Kidney (tissue), 14 donors: ENCODE data around the gene WDR74. TPM values are rescaled to one million over a fixed set of nuclear protein-coding genes. Genes with fewer than 3 reads are reported as not detected.
A peak's percentile ranks its signal among the peaks of the same experiment; 100 is the strongest.

ENCODE experiments used
- DNase-seq, 5 donors: peaks; one replicate each; pipeline ENCODE4 v3.0.0-alpha.2; 2013 to 2020
- FAIRE-seq: peaks from 2 replicates; lab custom pipeline; 2012; peaks lifted over from hg19 to GRCh38; lab: Jason Lieb, UNC
- H3K27ac ChIP-seq, 2 donors: one replicate each; pipeline ENCODE4 v1.7.0; 2013; ENCODE audit warnings: low read depth in 2 of 2, low read length in 2 of 2, inconsistent platforms in 1 of 2
- H3K27me3 ChIP-seq: one replicate; pipeline ENCODE4 v1.7.1; 2013; ENCODE audit warnings: low read length, inconsistent platforms; ENCODE audit not compliant: control insufficient read depth, insufficient read depth
- H3K36me3 ChIP-seq, 3 donors: one replicate each; pipeline versions ENCODE4 v1.7.0 to v1.7.1; 2013; ENCODE audit warnings: low read length in 3 of 3, control low read depth in 1 of 3, inconsistent platforms in 1 of 3; ENCODE audit not compliant: insufficient read depth in 3 of 3, control insufficient read depth in 2 of 3
- H3K4me1 ChIP-seq, 3 donors: one replicate each; pipeline versions ENCODE4 v1.7.0 to v1.7.1; 2013; ENCODE audit warnings: low read length in 3 of 3, inconsistent platforms in 1 of 3, low read depth in 1 of 3; ENCODE audit not compliant: control insufficient read depth in 2 of 3, insufficient read depth in 2 of 3
- H3K4me3 ChIP-seq, 3 donors: one replicate each; pipeline versions ENCODE4 v1.7.0 to v1.8.1; 2013; ENCODE audit warnings: low read length in 3 of 3, control low read depth in 1 of 3, inconsistent platforms in 1 of 3
- H3K9ac ChIP-seq, 3 donors: one replicate each; pipeline versions ENCODE4 v1.7.0 to v1.7.1; 2013; ENCODE audit warnings: low read length in 3 of 3, control low read depth in 1 of 3, inconsistent platforms in 1 of 3
- H3K9me3 ChIP-seq, 3 donors: one replicate each; pipeline versions ENCODE4 v1.7.0 to v1.7.1; 2013; ENCODE audit warnings: low read length in 3 of 3, control low read depth in 1 of 3, inconsistent platforms in 1 of 3; ENCODE audit not compliant: control insufficient read depth in 2 of 3, insufficient read depth in 1 of 3
- intact Hi-C: fragments of 100-400 bp; cut with DNase I; formaldehyde crosslinking; loops from one replicate; pipeline ENCODE4 v1.11.1; 2022
- polyA plus RNA-seq: library from polyadenylated mRNA; stranded (reverse); fragments of 350-450 nt; fragmentation: Illumina TruSeq; extraction: RNeasy Lipid Tissue Mini Kit (QIAGEN cat#74804); gene quantifications from one replicate; pipeline ENCODE4 v1.2.3, GENCODE V29; 2014; ENCODE audit warnings: low read depth, low replicate concordance; ENCODE audit not compliant: insufficient read depth
- total RNA-seq: library from RNA; stranded (reverse); fragmentation: NEBNext Ultra II Directional; extraction: Animal tissue kit (Norgen Biotek cat#: 25700); gene quantifications from one replicate; pipeline ENCODE4 v1.2.1, GENCODE V29; 2021
- TF ChIP-seq, protein P1 (sequence below): IDR thresholded peaks from 3 replicates; pipeline ENCODE4 v1.5.1; 2012; ENCODE audit warnings: mild to moderate bottlenecking, moderate library complexity, borderline replicate concordance; ENCODE audit not compliant: insufficient read depth; ENCODE audit errors: extremely low read depth
- donor health status: control.
- donor health status: control.
- donor health status: control.
- donor health status: control.
- donor health status: control.
- donor health status: DM: yes; HTN: yes; CAD: no.
- donor health status: Normal renal cell carcinoma (clear cell type).

WDR74 gene
- total and polyA plus RNA-seq, 2 donors from 2014 or later = 38.5 to 48.9 TPM

DNA sequence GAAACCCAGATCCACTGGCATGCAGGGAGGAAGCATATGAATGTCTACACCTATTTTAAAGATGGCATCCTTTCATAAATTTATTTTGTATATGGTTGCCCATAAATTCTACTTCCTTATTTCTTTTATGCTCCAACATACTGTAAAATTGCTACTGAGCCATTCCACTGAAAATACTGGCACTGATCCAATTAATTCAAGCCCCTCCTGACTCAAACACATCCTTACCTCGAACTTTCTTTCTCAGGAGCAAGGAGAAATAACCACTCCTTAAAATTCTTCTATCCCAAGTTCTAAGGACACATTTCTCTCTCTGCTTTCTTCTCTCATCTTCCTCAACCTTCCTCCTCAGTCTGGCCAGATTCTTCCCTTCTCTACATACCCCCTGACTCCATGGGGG lies 28.6 kb downstream of the WDR74 start:
- TF ChIP-seq, protein P1, sequence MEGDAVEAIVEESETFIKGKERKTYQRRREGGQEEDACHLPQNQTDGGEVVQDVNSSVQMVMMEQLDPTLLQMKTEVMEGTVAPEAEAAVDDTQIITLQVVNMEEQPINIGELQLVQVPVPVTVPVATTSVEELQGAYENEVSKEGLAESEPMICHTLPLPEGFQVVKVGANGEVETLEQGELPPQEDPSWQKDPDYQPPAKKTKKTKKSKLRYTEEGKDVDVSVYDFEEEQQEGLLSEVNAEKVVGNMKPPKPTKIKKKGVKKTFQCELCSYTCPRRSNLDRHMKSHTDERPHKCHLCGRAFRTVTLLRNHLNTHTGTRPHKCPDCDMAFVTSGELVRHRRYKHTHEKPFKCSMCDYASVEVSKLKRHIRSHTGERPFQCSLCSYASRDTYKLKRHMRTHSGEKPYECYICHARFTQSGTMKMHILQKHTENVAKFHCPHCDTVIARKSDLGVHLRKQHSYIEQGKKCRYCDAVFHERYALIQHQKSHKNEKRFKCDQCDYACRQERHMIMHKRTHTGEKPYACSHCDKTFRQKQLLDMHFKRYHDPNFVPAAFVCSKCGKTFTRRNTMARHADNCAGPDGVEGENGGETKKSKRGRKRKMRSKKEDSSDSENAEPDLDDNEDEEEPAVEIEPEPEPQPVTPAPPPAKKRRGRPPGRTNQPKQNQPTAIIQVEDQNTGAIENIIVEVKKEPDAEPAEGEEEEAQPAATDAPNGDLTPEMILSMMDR = no peak
- no peaks in the 10 kb centered on the region for H3K4me1 ChIP-seq
- intact Hi-C loops = no loop called here
- no peak overlapping the region for H3K4me3 ChIP-seq
- FAIRE-seq = no peak
- no peak overlapping the region for H3K27ac ChIP-seq
- no peak for DNase-seq
- no peaks in the 10 kb centered on the region for H3K9me3 ChIP-seq
- no peaks in the 10 kb centered on the region for H3K36me3 ChIP-seq
- no peak overlapping the region for H3K9ac ChIP-seq
- H3K27me3 ChIP-seq = no peaks in the 10 kb centered on the region

DNA sequence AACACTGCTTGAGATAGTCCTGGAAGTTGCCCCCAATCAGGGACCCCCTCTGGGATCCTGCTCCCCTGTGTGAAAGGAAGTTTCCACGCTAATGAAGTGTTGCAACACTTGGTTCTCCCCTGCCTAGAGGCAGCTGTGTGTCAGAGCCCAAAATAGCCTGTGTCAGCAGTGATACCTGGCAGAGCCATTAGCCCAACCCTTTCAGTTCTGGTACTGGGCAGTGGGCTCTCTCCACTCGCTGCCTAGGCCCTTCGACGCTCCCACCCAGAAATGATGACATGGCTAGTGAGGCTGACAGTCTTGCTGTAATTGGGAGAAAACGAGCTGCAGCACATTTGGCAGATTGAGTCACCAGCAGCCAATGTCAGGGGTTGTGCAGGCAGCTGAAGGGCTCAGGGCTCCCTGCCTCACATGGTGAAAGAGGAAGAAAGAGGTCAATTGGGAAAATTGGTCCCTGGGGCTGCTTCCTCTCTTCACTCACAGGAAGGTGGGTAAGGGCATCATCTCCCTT lies 32.7 kb downstream of the WDR74 start:
- FAIRE-seq (no peak), DNase-seq (peak in 2 of 5 donors; percentile 7 to 59)
- Histone ChIP-seq H3K36me3 (peaks cover 4 to 12% (median 11%) of the 10 kb centered on the region in 3 donors), H3K27me3 (no peaks in the 10 kb centered on the region), H3K27ac (no peak overlapping the region), H3K4me1 (peaks cover 0 to 8% (median 8%) of the 10 kb centered on the region in 3 donors), H3K4me3 (no peak overlapping the region), H3K9me3 (no peaks in the 10 kb centered on the region), H3K9ac (no peak overlapping the region)
- intact Hi-C loops = no loop called here
- TF ChIP-seq, protein P1 = no peak

DNA sequence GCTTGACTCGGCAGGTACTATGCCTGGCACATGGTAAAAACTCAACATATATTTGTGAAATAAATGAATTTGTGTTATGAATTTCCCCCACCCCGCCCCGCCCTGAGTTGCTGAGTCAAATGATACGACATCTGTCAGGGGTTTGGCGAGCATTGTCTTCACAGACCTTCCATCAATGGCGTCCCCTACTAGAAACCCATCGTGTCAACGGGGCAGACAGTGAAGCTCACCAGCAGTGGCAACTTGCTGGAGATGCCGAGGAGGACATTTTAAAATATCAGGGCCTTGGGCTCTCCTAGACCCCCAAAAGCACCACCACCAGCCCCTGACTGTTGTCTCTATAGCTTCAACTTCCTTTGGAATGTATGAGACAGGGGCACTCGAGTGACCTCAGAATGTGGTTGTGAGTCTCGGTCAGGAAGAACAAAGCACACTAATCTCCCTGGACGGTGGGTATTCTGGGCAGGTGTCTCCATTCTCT lies 33.4 kb downstream of the WDR74 start:
- peaks cover 8 to 19% (median 17%) of the 10 kb centered on the region in 3 donors for H3K36me3 ChIP-seq
- TF ChIP-seq, protein P1 = no peak
- peak overlapping the region; percentile 71 to 99 (median 80) for H3K4me3 ChIP-seq
- FAIRE-seq = no peak
- peak overlapping the region; percentile 42 to 99 (median 63) for H3K9ac ChIP-seq
- peaks cover 0 to 8% (median 8%) of the 10 kb centered on the region in 3 donors for H3K4me1 ChIP-seq
- peak; percentile 10 to 53 (median 24) for DNase-seq
- intact Hi-C loops = no loop called here
- H3K27me3 ChIP-seq = no peaks in the 10 kb centered on the region
- peak overlapping the region; percentile 40 to 57 for H3K27ac ChIP-seq
- H3K9me3 ChIP-seq = no peaks in the 10 kb centered on the region
